Type B pancreatic cell (in vitro differentiated cells): ENCODE results near the gene DENND11. TPM values are rescaled to one million over a fixed set of nuclear protein-coding genes. Genes with fewer than 3 reads are reported as not detected.
A peak's percentile ranks its signal among the peaks of the same experiment; 100 is the strongest.

ENCODE experiments used
- DNase-seq: peaks from one replicate; pipeline ENCODE4 v3.0.0; 2021; ENCODE audit warnings: mixed read lengths; ENCODE audit not compliant: unreplicated experiment; ENCODE audit errors: extremely low spot score
- H3K27ac Mint-ChIP-seq: 2 replicates; pipeline ENCODE4 v1.8.0; 2021; ENCODE audit warnings: mild to moderate bottlenecking, mixed read lengths
- H3K27me3 Mint-ChIP-seq: 2 replicates; pipeline ENCODE4 v1.8.0; 2021; ENCODE audit warnings: mixed read lengths
- H3K36me3 Mint-ChIP-seq: 2 replicates; pipeline ENCODE4 v1.8.0; 2021; ENCODE audit warnings: mixed read lengths
- H3K4me1 Mint-ChIP-seq: one replicate; pipeline ENCODE4 v1.8.0; 2021; ENCODE audit warnings: mixed read lengths; ENCODE audit not compliant: unreplicated experiment
- H3K4me3 Mint-ChIP-seq: 2 replicates; pipeline ENCODE4 v1.8.0; 2021; ENCODE audit warnings: mild to moderate bottlenecking, mixed read lengths
- H3K9me3 Mint-ChIP-seq: 2 replicates; pipeline ENCODE4 v1.8.0; 2021; ENCODE audit warnings: mixed read lengths
- total RNA-seq: library from RNA; stranded (reverse); gene quantifications from 2 replicates; pipeline ENCODE4 v1.2.1, GENCODE V29; 2021; ENCODE audit warnings: low replicate concordance
- TF ChIP-seq, protein P1 (sequence below): fragments of 200-600 bp; sonication (generic); conservative IDR thresholded peaks from 2 replicates; pipeline ENCODE4 v1.5.0; 2021; ENCODE audit warnings: antibody characterized with exemption, mild to moderate bottlenecking

Gene DENND11
- total RNA-seq, 1 donor from 2014 or later: 19.8 TPM

DNA sequence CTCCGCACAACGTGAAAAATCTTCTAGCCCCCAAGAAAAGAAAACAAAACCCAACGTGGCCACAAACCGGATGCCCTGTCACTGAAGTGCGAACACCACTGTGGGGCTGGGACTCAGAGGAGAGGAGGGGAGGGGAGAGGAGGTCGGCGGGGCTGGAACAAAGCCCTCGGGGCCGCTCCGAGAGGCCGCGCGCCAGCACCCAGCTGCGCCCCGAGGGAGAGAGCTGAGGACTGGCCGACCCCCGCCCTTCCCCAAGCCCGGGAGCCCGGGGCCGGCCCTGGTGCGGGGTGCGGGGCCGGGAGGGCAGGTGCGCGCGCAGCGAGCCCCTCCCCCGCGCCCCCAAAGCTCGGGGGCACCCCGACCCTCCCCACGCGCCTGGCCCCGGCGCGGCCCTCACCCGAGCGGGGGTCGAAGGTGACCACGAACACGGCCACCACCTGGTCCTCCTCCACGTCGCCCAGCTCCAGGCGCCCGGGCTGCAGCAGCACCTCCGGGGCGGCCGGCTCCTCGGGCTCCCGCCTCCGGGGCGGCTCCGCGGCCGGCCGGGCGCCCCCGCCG, 398 bp downstream of the DENND11 start:
- no peak overlapping the region for H3K27ac Mint-ChIP-seq
- H3K4me3 Mint-ChIP-seq: peak overlapping the region; percentile 87
- H3K4me1 Mint-ChIP-seq: peaks cover 38% of the 10 kb centered on the region
- TF ChIP-seq, protein P1, sequence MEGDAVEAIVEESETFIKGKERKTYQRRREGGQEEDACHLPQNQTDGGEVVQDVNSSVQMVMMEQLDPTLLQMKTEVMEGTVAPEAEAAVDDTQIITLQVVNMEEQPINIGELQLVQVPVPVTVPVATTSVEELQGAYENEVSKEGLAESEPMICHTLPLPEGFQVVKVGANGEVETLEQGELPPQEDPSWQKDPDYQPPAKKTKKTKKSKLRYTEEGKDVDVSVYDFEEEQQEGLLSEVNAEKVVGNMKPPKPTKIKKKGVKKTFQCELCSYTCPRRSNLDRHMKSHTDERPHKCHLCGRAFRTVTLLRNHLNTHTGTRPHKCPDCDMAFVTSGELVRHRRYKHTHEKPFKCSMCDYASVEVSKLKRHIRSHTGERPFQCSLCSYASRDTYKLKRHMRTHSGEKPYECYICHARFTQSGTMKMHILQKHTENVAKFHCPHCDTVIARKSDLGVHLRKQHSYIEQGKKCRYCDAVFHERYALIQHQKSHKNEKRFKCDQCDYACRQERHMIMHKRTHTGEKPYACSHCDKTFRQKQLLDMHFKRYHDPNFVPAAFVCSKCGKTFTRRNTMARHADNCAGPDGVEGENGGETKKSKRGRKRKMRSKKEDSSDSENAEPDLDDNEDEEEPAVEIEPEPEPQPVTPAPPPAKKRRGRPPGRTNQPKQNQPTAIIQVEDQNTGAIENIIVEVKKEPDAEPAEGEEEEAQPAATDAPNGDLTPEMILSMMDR: no peak
- H3K9me3 Mint-ChIP-seq: no peaks in the 10 kb centered on the region
- no peaks in the 10 kb centered on the region for H3K36me3 Mint-ChIP-seq
- DNase-seq: peak; percentile 73
- H3K27me3 Mint-ChIP-seq: peaks cover 25% of the 10 kb centered on the region

DNA sequence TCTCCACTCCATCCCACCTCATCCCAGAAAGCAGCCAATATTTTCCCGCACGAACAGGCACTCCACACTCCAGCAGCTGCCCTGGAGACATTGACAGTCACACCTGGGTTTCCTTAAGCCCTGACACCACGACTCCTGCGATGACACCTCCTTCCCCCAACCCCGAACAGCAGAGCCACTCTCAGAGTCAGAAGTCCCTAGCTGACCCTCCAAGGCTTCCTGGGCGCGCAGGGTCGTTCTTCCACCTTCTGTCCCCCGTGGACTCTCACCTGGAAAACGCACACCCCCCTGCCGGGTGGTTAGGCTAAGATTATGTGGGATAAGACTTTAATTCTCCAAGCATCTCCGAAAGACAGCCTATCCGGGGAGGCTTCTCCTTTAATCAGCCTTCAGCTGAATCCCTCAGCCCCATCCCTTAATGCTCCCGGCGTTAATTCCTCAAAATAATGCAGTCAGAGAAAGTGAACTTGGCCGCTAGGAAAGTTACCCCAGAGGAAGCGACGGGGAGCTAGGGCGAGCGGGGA, 1.1 kb downstream of the DENND11 start:
- DNase-seq: no peak
- Mint-ChIP-seq H3K9me3 (no peaks in the 10 kb centered on the region), H3K4me3 (peak overlapping the region; percentile 87), H3K4me1 (peaks cover 38% of the 10 kb centered on the region), H3K27ac (peak overlapping the region; percentile 77), H3K27me3 (peaks cover 25% of the 10 kb centered on the region), H3K36me3 (no peaks in the 10 kb centered on the region)
- TF ChIP-seq, protein P1: no peak

DNA sequence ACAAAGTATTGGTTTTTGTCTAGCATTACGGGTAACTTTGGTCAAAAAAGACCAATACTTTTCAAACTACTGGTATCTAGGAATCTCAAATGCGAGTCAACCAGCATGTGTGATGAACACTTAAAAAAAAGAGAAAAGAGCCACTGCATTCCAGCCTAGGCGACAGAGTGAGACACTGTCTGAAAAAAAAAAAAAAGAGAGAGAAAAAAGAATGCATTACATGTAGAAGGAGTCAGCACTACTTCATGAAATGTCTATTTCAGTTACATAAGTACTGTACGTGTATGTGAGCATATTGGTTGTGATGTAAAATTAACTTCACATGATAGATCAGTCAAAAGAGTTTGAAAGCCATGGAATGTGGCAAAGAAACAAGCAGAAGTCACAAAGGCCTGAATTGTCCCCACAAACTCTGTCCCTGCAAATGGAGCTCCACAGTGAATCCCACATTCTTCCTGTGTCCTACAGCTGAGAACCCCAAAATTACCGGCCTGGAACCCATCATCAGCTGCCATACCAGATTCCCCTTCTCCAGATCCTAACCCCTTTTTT, 1.6 kb downstream of the DENND11 start:
- DNase-seq: no peak
- peaks cover 25% of the 10 kb centered on the region for H3K27me3 Mint-ChIP-seq
- peaks cover 38% of the 10 kb centered on the region for H3K4me1 Mint-ChIP-seq
- H3K36me3 Mint-ChIP-seq: no peaks in the 10 kb centered on the region
- H3K27ac Mint-ChIP-seq: peak overlapping the region; percentile 77
- peak overlapping the region; percentile 87 for H3K4me3 Mint-ChIP-seq
- H3K9me3 Mint-ChIP-seq: no peaks in the 10 kb centered on the region
- TF ChIP-seq, protein P1: no peak

DNA sequence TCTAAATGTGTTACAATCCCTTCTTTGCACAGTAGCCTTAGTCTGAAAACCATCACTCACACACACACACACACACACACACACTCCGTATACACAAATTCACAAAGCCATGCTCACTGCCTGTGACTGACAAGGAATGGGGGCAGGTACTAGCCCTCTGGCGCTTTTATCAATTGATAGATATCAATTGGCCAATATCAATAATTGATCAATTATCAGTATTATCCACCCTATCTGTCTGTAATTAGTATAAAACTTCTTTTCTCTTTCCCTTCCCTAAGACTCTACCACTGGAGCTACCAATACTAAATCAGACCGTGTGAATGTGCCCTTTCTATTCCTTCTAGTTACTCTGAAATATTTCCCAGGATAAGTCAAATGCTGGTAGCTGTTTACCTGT, 2.1 kb downstream of the DENND11 start:
- Mint-ChIP-seq H3K27ac (peak overlapping the region; percentile 77), H3K4me1 (peaks cover 38% of the 10 kb centered on the region), H3K27me3 (peaks cover 24% of the 10 kb centered on the region), H3K36me3 (no peaks in the 10 kb centered on the region), H3K4me3 (peak overlapping the region; percentile 87), H3K9me3 (no peaks in the 10 kb centered on the region)
- DNase-seq: no peak
- TF ChIP-seq, protein P1: no peak

DNA sequence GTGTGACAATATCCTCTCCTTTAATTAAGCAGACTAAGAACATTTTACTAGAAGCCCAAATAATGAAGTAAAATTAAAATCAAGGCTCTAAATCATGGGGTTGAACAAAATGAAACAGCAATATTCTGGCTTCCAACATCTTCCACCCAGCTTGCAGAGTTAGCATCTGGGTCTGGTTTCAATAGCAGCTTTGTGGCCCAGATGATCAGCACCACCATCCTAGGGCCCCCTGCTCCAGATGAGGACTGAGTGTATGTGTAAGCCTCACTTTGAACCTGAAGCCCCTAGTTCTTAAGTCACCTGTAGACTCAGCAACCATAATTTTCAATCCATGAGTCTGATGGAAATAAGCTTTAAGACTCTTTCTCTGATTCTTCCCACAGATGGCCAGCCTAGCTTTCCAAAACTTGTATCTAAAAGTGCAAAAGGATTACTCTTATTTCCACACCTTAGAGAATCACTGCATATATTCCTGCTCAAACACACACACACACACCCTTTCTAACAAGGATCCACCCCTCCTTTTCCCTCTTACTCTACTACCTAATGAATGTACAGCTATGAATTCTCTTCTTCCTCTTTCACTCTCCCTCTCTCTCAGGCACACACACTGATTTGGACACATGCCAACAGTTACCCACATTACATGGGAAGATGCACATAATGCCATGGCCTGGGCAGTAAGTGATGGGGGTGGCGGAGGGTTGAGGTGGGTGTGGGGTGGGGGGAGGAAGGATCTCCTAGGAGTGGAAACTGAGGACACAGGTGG, 3.5 kb downstream of the DENND11 start:
- TF ChIP-seq, protein P1: no peak
- peak overlapping the region; percentile 17 for H3K27ac Mint-ChIP-seq
- no peaks in the 10 kb centered on the region for H3K9me3 Mint-ChIP-seq
- H3K27me3 Mint-ChIP-seq: peaks cover 11% of the 10 kb centered on the region
- H3K4me3 Mint-ChIP-seq: peak overlapping the region; percentile 15
- H3K36me3 Mint-ChIP-seq: no peaks in the 10 kb centered on the region
- H3K4me1 Mint-ChIP-seq: peaks cover 34% of the 10 kb centered on the region
- no peak for DNase-seq
